GM19043 (cell line): ENCODE results near the gene SLC9A2.

Source experiments
- ATAC-seq: cut with Tn5 transposase; IDR thresholded peaks from one replicate; pipeline ENCODE4 v1.9.1; 2021; ENCODE audit warnings: low read depth; ENCODE audit not compliant: unreplicated experiment

Gene SLC9A2

GRCh38 chr2:102618452-102619413 lies 620 bp upstream of the SLC9A2 start:
- no peak for ATAC-seq

- no peak for ATAC-seq
Measured at GRCh38 chr2:102620332-102620731, 979 bp downstream of the SLC9A2 start.

GRCh38 chr2:102621630-102622029 lies 2.3 kb downstream of the SLC9A2 start:
- no peak for ATAC-seq

GRCh38 chr2:102622646-102623045 lies 3.3 kb downstream of the SLC9A2 start:
- no peak for ATAC-seq

GRCh38 chr2:102630458-102630857 lies 11.1 kb downstream of the SLC9A2 start:
- no peak for ATAC-seq

- ATAC-seq = no peak
Measured at GRCh38 chr2:102632380-102633175, 13.2 kb downstream of the SLC9A2 start.

- ATAC-seq = no peak
Measured at GRCh38 chr2:102634831-102635241, 15.5 kb downstream of the SLC9A2 start.

GRCh38 chr2:102635317-102635716 lies 16.0 kb downstream of the SLC9A2 start:
- ATAC-seq = no peak

- no peak for ATAC-seq
Measured at GRCh38 chr2:102636283-102636907, 17.0 kb downstream of the SLC9A2 start.

- no peak for ATAC-seq
Measured at GRCh38 chr2:102637358-102637757, 18.0 kb downstream of the SLC9A2 start.

GRCh38 chr2:102639429-102639828 lies 20.1 kb downstream of the SLC9A2 start:
- no peak for ATAC-seq

- no peak for ATAC-seq
Measured at GRCh38 chr2:102652126-102652525, 32.8 kb downstream of the SLC9A2 start.

GRCh38 chr2:102657770-102658169 lies 38.4 kb downstream of the SLC9A2 start:
- peak; percentile 51 for ATAC-seq

- no peak for ATAC-seq
Measured at GRCh38 chr2:102660070-102660469, 40.7 kb downstream of the SLC9A2 start.

GRCh38 chr2:102660574-102660973 lies 41.2 kb downstream of the SLC9A2 start:
- ATAC-seq = no peak

- ATAC-seq = no peak
Measured at GRCh38 chr2:102661846-102662245, 42.5 kb downstream of the SLC9A2 start.

- no peak for ATAC-seq
Measured at GRCh38 chr2:102662833-102663232, 43.5 kb downstream of the SLC9A2 start.

- no peak for ATAC-seq
Measured at GRCh38 chr2:102663381-102663780, 44.0 kb downstream of the SLC9A2 start.

GRCh38 chr2:102664471-102664909 lies 45.1 kb downstream of the SLC9A2 start:
- ATAC-seq = peak; percentile 43

GRCh38 chr2:102667072-102667471 lies 47.7 kb downstream of the SLC9A2 start:
- ATAC-seq = no peak

GRCh38 chr2:102668171-102668570 lies 48.8 kb downstream of the SLC9A2 start:
- ATAC-seq = no peak
